ENCODE data around the gene RNF144A. TPM values are rescaled to one million over a fixed set of nuclear protein-coding genes. Genes with fewer than 3 reads are reported as not detected.

RNF144A gene
- total and polyA plus RNA-seq, 8 donors = 1.4 to 71.4 (median 5.6) TPM

DNA sequence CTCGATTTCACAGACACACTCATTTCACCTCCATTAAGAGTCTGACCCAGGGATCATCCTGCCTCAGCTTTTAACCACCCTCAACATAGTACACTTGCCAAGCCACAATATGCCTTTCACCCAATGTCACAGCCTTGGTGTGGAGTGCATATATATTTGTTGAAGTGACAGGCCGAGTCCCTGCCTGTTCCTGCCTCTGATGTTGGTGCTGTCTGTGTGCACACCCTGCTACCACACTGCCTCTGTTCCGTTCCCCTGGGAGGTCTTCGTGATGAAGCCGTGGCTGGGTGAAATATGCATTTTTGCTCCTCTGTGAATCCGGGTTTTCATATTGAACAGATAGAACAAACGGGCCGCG lies 90.3 kb downstream of the RNF144A start:
- DNase-seq = no peak
- H3K9me3 ChIP-seq = no peaks in the 10 kb centered on the region
- peak overlapping the region in 2 of 5 donors; percentile 63 to 64 for H3K27ac ChIP-seq
- no peaks in the 10 kb centered on the region for H3K36me3 ChIP-seq
- 75 to 92% (median 82%) methylated on average over 8 to 9 of the region's 9 CpGs for WGBS, 5 donors
- no peaks in the 10 kb centered on the region for H3K27me3 ChIP-seq
- intact Hi-C loops (cut with DNase I; ENCODE audit: low total_unique reads) = no loop called here
- H3K4me3 ChIP-seq = peak overlapping the region in 1 of 4 donors; percentile 22
- TF ChIP-seq POLR2A (IDR thresholded peaks at IDR 0.05) (no peak), EP300 (IDR thresholded peaks at IDR 0.05) (no peak), POLR2AphosphoS5 (IDR thresholded peaks at IDR 0.05) (no peak)
- TF ChIP-seq, protein P1, sequence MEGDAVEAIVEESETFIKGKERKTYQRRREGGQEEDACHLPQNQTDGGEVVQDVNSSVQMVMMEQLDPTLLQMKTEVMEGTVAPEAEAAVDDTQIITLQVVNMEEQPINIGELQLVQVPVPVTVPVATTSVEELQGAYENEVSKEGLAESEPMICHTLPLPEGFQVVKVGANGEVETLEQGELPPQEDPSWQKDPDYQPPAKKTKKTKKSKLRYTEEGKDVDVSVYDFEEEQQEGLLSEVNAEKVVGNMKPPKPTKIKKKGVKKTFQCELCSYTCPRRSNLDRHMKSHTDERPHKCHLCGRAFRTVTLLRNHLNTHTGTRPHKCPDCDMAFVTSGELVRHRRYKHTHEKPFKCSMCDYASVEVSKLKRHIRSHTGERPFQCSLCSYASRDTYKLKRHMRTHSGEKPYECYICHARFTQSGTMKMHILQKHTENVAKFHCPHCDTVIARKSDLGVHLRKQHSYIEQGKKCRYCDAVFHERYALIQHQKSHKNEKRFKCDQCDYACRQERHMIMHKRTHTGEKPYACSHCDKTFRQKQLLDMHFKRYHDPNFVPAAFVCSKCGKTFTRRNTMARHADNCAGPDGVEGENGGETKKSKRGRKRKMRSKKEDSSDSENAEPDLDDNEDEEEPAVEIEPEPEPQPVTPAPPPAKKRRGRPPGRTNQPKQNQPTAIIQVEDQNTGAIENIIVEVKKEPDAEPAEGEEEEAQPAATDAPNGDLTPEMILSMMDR (IDR thresholded peaks at IDR 0.05) = no peak
- peaks cover 15 to 37% (median 24%) of the 10 kb centered on the region in 4 donors for H3K4me1 ChIP-seq

DNA sequence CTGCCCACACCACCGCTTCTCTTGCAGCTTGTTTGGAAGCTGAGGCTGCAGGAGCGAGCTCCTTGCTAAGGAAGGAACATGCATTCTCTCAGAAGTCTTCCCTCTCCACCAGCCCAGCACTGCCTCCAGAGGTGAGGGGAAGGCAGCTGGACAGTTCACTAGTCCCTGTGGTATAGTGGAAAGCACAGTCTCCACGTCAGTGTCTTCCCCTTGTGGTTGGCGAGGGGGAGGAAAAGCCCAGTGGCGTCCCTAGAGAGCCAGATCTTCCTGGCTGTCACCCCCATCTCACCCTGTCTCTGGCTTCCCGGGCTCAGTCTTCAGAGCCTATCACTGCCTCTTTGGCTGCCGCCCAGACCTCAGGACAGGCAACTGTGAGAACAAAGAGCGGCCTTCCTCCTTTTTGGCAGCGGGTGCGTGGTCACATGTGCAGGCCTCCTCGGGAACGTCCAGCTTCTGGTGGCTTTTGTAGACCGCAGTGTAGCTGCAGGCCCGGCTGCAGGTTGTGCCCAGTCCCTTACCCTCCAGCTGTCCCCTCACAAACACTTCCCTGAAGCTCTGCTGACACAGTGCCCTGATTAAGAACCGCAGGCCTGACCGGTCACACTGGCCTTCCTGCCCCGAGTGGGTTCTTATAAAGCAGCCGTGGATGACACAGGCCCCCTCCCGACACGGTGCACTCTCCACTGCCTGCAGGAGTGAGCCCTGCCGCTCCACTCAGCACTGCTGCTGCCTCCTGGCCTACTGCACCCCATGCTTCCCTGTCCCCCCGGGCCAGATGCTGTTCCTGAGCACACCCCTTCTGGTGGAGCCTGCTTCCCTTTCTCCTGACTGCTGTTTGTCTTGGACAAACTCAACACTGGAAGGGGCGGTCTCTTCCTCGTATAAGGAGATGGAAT lies 90.9 kb downstream of the RNF144A start:
- H3K9me3 ChIP-seq = no peaks in the 10 kb centered on the region
- peak overlapping the region in 2 of 4 donors; percentile 2 to 22 for H3K4me3 ChIP-seq
- peak overlapping the region; percentile 8 to 65 (median 63) for H3K27ac ChIP-seq
- TF ChIP-seq, protein P1 (IDR thresholded peaks at IDR 0.05) = peak in 1 of 7 experiments; percentile 10
- TF ChIP-seq EP300 (IDR thresholded peaks at IDR 0.05) (no peak), POLR2AphosphoS5 (IDR thresholded peaks at IDR 0.05) (peak in 1 of 3 donors; percentile 12), POLR2A (IDR thresholded peaks at IDR 0.05) (no peak)
- peaks cover 15 to 37% (median 24%) of the 10 kb centered on the region in 4 donors for H3K4me1 ChIP-seq
- peak; percentile 70 to 83 for DNase-seq
- no peaks in the 10 kb centered on the region for H3K27me3 ChIP-seq
- no peaks in the 10 kb centered on the region for H3K36me3 ChIP-seq
- intact Hi-C loops (cut with DNase I; ENCODE audit: low total_unique reads) = no loop called here
- WGBS, 5 donors = 17 to 38% (median 24%) methylated on average over 22 to 24 of the region's 24 CpGs

DNA sequence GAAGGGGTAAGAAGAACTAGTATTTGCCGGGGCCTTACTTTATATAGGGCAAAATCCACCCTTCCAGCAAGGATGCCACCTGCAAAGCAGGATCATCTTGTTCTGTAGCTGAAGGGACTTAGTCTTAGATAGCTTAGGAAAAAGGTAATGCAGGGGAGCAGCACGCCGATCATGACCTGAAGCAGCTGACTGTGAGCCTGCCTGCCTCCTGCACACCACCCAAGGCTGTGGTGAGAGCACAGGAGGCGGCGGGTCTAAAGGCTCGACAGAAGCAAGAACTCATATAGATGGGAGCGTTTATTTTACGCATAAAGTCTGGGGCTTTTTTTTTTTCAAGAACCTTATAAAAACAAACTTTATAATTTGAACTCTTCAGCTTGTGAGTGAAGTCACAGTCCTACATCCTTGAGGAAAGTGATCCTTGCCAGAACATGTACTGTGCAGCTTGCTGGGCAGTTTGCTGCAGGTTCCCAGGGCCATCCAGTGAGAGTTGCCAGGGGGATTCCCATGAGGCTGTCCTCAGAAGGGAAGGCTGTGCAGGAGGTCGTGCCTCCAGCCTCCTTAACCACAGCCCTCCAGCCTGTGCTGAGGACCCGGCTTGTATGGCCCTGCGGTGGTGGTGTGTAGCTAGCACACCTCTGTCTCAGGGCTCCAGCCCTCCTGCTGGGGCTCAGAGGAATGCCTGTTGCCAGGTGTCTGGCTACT lies 92.1 kb downstream of the RNF144A start:
- peak overlapping the region in 2 of 5 donors; percentile 30 to 65 for H3K27ac ChIP-seq
- intact Hi-C loops (cut with DNase I; ENCODE audit: low total_unique reads) = no loop called here
- no peak for TF ChIP-seq EP300 (IDR thresholded peaks at IDR 0.05)
- no peak for TF ChIP-seq POLR2A (IDR thresholded peaks at IDR 0.05)
- TF ChIP-seq POLR2AphosphoS5 (IDR thresholded peaks at IDR 0.05) = no peak
- TF ChIP-seq, protein P1 (IDR thresholded peaks at IDR 0.05) = no peak
- H3K36me3 ChIP-seq = no peaks in the 10 kb centered on the region
- H3K4me3 ChIP-seq = no peak overlapping the region
- no peak for DNase-seq
- no peaks in the 10 kb centered on the region for H3K27me3 ChIP-seq
- H3K9me3 ChIP-seq = no peaks in the 10 kb centered on the region
- 85 to 96% (median 91%) methylated on average over 11 of the region's 11 CpGs for WGBS, 5 donors
- peaks cover 15 to 45% (median 24%) of the 10 kb centered on the region in 4 donors for H3K4me1 ChIP-seq

DNA sequence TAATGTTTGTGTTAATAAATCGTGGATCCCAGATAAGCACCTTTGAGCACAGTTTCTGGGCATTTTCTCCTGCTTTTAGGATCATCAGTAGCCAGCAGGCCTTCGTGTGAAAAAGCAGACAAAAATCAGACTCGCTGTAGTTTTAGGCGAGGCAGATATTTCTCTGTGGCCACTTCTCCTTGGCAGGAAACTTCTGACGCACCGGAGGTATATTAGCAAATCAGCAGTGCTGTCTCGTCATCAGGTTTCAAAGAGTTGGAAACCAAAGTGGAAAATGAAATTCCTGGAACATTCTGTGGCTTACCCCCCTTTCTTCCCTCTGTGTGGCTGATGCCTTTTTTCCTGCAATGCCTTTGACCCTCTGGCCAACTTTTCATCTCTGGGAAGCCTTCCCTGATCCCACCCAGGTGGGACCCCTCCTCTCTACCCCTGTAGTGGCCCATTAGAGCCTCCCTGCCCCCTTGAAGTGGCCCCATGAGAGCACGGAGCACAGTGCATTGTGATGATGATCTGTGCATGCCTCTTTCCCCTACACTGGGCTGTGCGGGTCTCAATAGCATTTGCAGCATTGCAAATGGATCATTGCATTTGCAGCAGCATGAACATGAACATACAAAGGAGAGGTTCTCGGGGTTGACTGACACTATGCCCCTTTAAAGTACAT lies 93.3 kb downstream of the RNF144A start:
- WGBS, 5 donors = 71 to 80% (median 74%) methylated on average over 9 to 10 of the region's 10 CpGs
- Histone ChIP-seq H3K4me1 (peaks cover 15 to 55% (median 27%) of the 10 kb centered on the region in 4 donors), H3K4me3 (no peak overlapping the region), H3K9me3 (no peaks in the 10 kb centered on the region), H3K36me3 (no peaks in the 10 kb centered on the region), H3K27me3 (no peaks in the 10 kb centered on the region), H3K27ac (peak overlapping the region in 3 of 5 donors; percentile 16 to 65 (median 30))
- TF ChIP-seq POLR2AphosphoS5 (IDR thresholded peaks at IDR 0.05) (no peak), EP300 (IDR thresholded peaks at IDR 0.05) (no peak), POLR2A (IDR thresholded peaks at IDR 0.05) (no peak)
- TF ChIP-seq, protein P1 (IDR thresholded peaks at IDR 0.05) = no peak
- intact Hi-C loops (cut with DNase I; ENCODE audit: low total_unique reads) = no loop called here
- peak in 1 of 2 donors; percentile 54 for DNase-seq

All from stomach (tissue), 9 donors.